ENCODE measurements around the gene PSD2. TPM values are rescaled to one million over a fixed set of nuclear protein-coding genes. Genes with fewer than 3 reads are reported as not detected.
A peak's percentile ranks its signal among the peaks of the same experiment; 100 is the strongest.

Gene PSD2
- total RNA-seq, 1 donor from 2014 or later = 0.15 TPM

DNA sequence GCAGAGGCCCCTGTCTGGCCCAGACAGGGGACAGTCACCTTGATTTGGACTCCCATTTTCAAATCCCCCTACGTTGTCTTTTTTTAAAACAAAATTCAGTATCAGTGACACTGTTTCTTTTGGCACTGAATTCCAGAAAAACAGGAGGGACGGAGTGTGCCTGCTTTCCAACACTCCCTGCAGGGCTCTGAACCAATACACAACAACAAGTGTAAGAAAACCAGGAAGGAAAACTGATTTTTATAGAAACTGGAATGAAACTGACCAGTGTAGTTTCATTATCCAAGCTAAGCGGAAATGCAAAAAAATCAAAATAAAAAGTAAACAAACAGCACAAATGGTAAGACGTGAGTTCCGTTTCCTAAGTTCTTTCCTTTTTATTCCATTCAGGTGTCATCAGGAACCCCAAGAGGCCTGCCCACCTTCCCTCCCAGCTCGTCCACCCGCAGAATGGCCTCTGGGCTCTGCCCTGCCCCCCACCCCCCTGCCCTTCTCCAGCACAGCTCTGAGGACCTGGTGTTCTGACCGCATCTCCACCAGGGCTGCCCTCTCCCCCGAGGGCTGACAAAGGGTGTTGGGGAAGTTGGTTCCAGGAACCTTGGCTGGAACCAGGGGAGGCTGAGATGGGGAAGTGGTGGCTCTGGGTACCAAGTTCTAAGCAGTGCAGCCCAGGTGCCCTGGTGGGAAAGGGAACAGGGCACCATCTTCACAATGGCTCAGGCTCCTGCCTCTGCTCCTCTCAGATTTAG, 73.6 kb downstream of the PSD2 start:
- Mint-ChIP-seq H3K4me1 (ENCODE audit: unreplicated experiment) (peaks cover 3% of the 10 kb centered on the region), H3K27ac (ENCODE audit: unreplicated experiment) (no peak overlapping the region), H3K9me3 (ENCODE audit: unreplicated experiment) (no peaks in the 10 kb centered on the region), H3K4me3 (ENCODE audit: unreplicated experiment) (no peak overlapping the region), H3K36me3 (ENCODE audit: low read depth, unreplicated experiment) (no peaks in the 10 kb centered on the region), H3K27me3 (ENCODE audit: unreplicated experiment) (peaks cover 9% of the 10 kb centered on the region)
- TF ChIP-seq, protein P1, sequence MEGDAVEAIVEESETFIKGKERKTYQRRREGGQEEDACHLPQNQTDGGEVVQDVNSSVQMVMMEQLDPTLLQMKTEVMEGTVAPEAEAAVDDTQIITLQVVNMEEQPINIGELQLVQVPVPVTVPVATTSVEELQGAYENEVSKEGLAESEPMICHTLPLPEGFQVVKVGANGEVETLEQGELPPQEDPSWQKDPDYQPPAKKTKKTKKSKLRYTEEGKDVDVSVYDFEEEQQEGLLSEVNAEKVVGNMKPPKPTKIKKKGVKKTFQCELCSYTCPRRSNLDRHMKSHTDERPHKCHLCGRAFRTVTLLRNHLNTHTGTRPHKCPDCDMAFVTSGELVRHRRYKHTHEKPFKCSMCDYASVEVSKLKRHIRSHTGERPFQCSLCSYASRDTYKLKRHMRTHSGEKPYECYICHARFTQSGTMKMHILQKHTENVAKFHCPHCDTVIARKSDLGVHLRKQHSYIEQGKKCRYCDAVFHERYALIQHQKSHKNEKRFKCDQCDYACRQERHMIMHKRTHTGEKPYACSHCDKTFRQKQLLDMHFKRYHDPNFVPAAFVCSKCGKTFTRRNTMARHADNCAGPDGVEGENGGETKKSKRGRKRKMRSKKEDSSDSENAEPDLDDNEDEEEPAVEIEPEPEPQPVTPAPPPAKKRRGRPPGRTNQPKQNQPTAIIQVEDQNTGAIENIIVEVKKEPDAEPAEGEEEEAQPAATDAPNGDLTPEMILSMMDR (IDR thresholded peaks at IDR 0.05; ENCODE audit: unreplicated experiment) = no peak
- no peak for DNase-seq (ENCODE audit: low spot score)

DNA sequence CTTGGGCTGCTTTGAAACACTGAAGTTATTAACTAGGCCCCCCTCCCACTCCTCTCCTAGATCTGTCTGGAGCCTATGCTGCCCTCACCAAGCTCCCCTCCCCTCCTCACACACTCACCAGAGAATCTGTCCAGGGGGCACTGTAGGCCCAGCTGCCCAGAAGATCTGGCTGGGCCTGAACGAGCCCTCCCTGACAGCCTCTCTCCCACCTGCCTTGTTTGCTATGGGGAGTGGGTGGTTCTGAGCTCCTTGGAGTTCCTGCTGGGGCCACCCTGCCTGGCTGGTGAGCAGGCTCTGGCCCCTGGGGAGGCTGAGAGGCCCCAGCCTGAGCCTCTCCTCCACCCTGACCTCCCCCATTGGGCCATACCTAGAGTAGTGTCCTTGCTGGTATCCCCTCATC, 75.1 kb downstream of the PSD2 start:
- no peak for DNase-seq (ENCODE audit: low spot score)
- Mint-ChIP-seq H3K27ac (ENCODE audit: unreplicated experiment) (no peak overlapping the region), H3K9me3 (ENCODE audit: unreplicated experiment) (no peaks in the 10 kb centered on the region), H3K27me3 (ENCODE audit: unreplicated experiment) (peaks cover 9% of the 10 kb centered on the region), H3K4me1 (ENCODE audit: unreplicated experiment) (peaks cover 3% of the 10 kb centered on the region), H3K36me3 (ENCODE audit: low read depth, unreplicated experiment) (no peaks in the 10 kb centered on the region), H3K4me3 (ENCODE audit: unreplicated experiment) (no peak overlapping the region)
- TF ChIP-seq, protein P1 (IDR thresholded peaks at IDR 0.05; ENCODE audit: unreplicated experiment) = no peak

DNA sequence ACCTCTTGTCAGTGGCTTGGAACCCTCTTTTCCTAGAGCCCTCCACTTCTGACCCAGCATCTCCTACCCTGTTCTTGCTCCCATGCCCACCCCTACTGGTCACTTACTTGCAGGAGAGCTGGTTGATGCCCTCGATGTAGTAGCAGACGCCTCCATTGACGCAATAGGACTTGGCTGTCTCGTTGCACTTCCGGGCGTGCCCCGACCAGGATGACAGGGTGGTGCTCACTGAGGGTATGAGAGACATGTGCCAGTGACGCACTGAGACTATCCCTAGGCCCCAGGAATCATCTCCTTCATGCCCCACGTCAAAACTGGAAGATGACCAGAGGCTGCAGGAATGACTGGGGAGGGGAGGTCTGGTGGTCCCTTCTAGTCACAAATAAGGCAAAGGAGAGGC, 76.0 kb downstream of the PSD2 start:
- no peak for DNase-seq (ENCODE audit: low spot score)
- TF ChIP-seq, protein P1 (IDR thresholded peaks at IDR 0.05; ENCODE audit: unreplicated experiment) = no peak

DNA sequence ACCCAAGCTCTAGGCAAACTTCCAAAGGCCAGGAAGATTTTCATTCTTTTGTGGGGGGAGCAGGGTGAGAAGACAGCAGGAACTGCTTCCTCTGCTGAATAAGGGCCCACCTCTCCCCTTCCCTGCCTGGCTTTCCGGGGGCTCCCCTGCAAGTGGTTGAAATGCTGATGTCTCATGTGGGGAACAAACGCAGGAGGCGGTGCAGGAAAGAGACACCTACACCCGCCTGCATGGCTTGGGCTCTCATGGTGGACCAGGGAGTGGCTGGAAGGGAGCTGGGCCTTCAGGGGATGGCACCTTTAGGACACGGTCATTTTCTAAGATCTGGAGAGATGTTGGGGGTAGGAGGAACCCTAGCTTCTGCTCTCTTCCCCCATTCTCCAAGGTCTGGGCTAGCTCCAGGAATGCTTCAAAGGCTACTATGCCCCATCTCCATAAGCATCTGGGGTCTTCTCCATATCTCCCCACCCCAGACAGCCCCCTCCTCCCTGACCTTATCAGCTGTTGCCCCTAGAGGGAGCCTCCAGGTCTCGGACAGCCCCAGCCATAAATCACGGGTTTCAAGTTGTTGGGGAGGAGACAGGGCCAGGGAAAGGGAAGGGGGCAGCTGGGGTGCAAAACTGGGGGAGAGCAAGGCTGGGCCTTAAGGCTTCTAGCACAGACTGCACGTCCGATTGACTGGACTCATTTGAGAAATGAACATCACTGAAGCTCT, 76.6 kb downstream of the PSD2 start:
- Mint-ChIP-seq H3K4me3 (ENCODE audit: unreplicated experiment) (no peak overlapping the region), H3K27me3 (ENCODE audit: unreplicated experiment) (peaks cover 6% of the 10 kb centered on the region)
- TF ChIP-seq, protein P1 (IDR thresholded peaks at IDR 0.05; ENCODE audit: unreplicated experiment) = peak; percentile 29

More for the DNA sequence above, 76.0 kb downstream of the PSD2 start:
- peaks cover 9% of the 10 kb centered on the region for H3K27me3 Mint-ChIP-seq (ENCODE audit: unreplicated experiment)
- H3K27ac Mint-ChIP-seq (ENCODE audit: unreplicated experiment) = no peak overlapping the region
- H3K36me3 Mint-ChIP-seq (ENCODE audit: low read depth, unreplicated experiment) = no peaks in the 10 kb centered on the region
- no peaks in the 10 kb centered on the region for H3K9me3 Mint-ChIP-seq (ENCODE audit: unreplicated experiment)
- peaks cover 6% of the 10 kb centered on the region for H3K4me1 Mint-ChIP-seq (ENCODE audit: unreplicated experiment)
- H3K4me3 Mint-ChIP-seq (ENCODE audit: unreplicated experiment) = no peak overlapping the region

More for the DNA sequence above, 76.6 kb downstream of the PSD2 start:
- Mint-ChIP-seq H3K4me1 (ENCODE audit: unreplicated experiment) (peaks cover 11% of the 10 kb centered on the region), H3K9me3 (ENCODE audit: unreplicated experiment) (no peaks in the 10 kb centered on the region), H3K36me3 (ENCODE audit: low read depth, unreplicated experiment) (no peaks in the 10 kb centered on the region), H3K27ac (ENCODE audit: unreplicated experiment) (no peak overlapping the region)
- no peak for DNase-seq (ENCODE audit: low spot score)

Measured in endothelial cell (in vitro differentiated cells).